NT2/D1 (cell line): Measurements from ENCODE around the gene KIF26A.

ENCODE experiments used
- DNase-seq: peaks from one replicate; pipeline ENCODE4 v3.0.0-alpha.2; 2011; ENCODE audit warnings: low read depth, low spot score
- H3K27me3 ChIP-seq: 2 replicates; pipeline ENCODE4 v1.6.0; 2011; ENCODE audit warnings: mild to moderate bottlenecking; ENCODE audit not compliant: insufficient read length, insufficient read depth
- H3K36me3 ChIP-seq: 2 replicates; pipeline ENCODE4 v1.6.1; 2011; ENCODE audit warnings: mild to moderate bottlenecking, low read length, mixed read lengths; ENCODE audit not compliant: insufficient read depth, insufficient read length
- H3K4me1 ChIP-seq: 2 replicates; pipeline ENCODE4 v1.5.1; 2011; ENCODE audit not compliant: insufficient read depth, insufficient read length
- H3K4me3 ChIP-seq: 2 replicates; pipeline ENCODE4 v1.5.1; 2011; ENCODE audit warnings: low read depth; ENCODE audit not compliant: insufficient read length
- H3K9ac ChIP-seq: 2 replicates; pipeline ENCODE4 v1.6.0; 2011; ENCODE audit warnings: low read depth; ENCODE audit not compliant: insufficient read length
- H3K9me3 ChIP-seq: 2 replicates; pipeline ENCODE4 v1.5.1; 2011; ENCODE audit warnings: mild to moderate bottlenecking, low read length; ENCODE audit not compliant: insufficient read depth
- SUZ12 ChIP-seq: IDR thresholded peaks from 2 replicates; pipeline ENCODE4 v1.6.1; 2011; ENCODE audit not compliant: insufficient read length, insufficient read depth; ENCODE audit errors: extremely low read depth
- YY1 ChIP-seq: IDR thresholded peaks from 2 replicates; pipeline ENCODE4 v1.6.1; 2011; ENCODE audit not compliant: insufficient read length, insufficient read depth
- ZNF274 ChIP-seq: IDR thresholded peaks from 2 replicates; pipeline ENCODE4 v1.6.1; 2011; ENCODE audit warnings: mild to moderate bottlenecking, low read depth, low read length

Gene KIF26A

GRCh38 chr14:104146651-104147345 is 8.4 kb downstream of the KIF26A start:
- no peak overlapping the region for H3K4me3 ChIP-seq
- no peaks in the 10 kb centered on the region for H3K27me3 ChIP-seq
- DNase-seq = no peak
- no peak overlapping the region for H3K9ac ChIP-seq
- no peaks in the 10 kb centered on the region for H3K9me3 ChIP-seq
- peaks cover 29% of the 10 kb centered on the region for H3K4me1 ChIP-seq
- TF ChIP-seq SUZ12 = no peak
- peaks cover 5% of the 10 kb centered on the region for H3K36me3 ChIP-seq

- peak overlapping the region; percentile 32 for H3K9ac ChIP-seq
- TF ChIP-seq ZNF274 (no peak), YY1 (no peak), SUZ12 (no peak)
- no peaks in the 10 kb centered on the region for H3K27me3 ChIP-seq
- H3K4me1 ChIP-seq = peaks cover 26% of the 10 kb centered on the region
- peaks cover 8% of the 10 kb centered on the region for H3K36me3 ChIP-seq
- H3K9me3 ChIP-seq = no peaks in the 10 kb centered on the region
- no peak overlapping the region for H3K4me3 ChIP-seq
- DNase-seq = no peak
Observed at GRCh38 chr14:104147346-104148125, 9.1 kb downstream of the KIF26A start.

DNA sequence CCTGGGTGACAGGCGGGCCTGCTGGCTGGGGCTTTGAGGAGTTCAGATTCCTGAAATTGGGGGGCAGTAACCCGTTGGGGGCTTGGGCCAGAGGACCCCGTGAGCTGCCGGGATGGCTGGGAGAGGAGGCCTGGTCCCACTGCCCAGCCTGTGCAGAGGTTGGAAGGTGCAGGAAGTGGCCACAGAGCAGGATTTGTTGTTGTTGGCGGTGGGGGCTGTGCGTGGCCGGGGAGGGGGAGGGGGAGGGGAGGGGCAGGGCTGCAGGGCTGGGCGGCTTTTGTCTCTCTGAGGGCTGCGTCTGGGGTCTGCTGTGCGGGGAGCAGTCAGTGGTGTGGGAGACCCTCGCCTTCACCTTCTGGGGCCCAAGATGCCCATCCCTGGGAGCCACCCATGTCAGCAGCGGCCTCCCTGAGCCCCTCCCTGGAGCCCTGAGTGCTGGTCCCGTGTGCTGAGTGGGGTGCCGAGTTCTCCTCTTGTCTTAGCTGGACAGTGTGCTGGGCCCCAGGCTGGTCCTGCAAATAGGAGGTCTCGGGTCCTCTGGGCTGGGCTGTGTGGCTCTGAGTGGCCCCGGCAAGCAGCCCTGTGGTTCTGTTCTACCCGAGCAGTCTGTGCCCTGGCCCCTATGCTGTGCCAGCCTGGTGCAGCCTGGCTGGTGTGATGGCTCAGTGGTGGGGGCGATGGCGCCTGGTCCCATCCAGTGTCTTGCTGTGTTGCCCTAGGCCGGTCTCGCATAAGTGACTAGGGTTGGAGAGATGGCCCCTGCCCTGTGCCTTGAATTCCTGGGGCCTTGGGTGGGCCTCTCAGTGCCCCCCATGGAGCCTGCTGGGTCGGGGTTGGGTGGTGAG is 10.3 kb downstream of the KIF26A start:
- Histone ChIP-seq H3K36me3 (peaks cover 14% of the 10 kb centered on the region), H3K4me1 (peaks cover 22% of the 10 kb centered on the region), H3K27me3 (no peaks in the 10 kb centered on the region), H3K9ac (peak overlapping the region; percentile 67), H3K9me3 (no peaks in the 10 kb centered on the region), H3K4me3 (no peak overlapping the region)
- TF ChIP-seq ZNF274 (no peak), YY1 (no peak), SUZ12 (no peak)
- no peak for DNase-seq

GRCh38 chr14:104149278-104149595 is 10.8 kb downstream of the KIF26A start:
- Histone ChIP-seq H3K9me3 (no peaks in the 10 kb centered on the region), H3K4me1 (peaks cover 22% of the 10 kb centered on the region), H3K9ac (peak overlapping the region; percentile 67)

DNA sequence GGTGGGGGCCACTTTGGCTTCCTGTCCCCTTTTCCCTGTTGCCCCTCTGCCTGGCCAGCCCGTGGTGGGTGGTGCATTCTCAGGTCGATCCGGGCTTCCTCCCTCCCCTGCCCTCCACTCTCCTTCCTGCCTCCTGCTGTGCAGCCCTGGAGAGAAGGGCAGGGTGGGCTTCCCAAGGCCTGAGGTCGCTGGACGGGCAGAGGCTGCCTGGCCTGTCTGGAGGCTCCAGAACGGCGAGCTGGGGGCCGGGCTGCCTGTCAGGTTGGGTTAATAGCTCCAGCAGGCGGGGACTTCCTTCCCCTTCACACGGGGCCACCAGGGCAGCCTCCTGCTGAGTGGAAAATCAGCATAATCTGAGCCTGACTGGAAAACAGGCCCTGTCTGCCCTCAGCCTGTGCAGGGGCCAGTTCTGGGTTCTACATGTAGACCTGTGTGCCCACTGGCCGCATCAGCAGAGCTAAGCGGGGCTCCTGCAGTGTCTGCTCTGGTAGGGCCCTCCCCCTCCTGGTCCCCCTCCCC is 11.3 kb downstream of the KIF26A start:
- no peaks in the 10 kb centered on the region for H3K27me3 ChIP-seq
- peak overlapping the region; percentile 67 for H3K9ac ChIP-seq
- peaks cover 14% of the 10 kb centered on the region for H3K36me3 ChIP-seq
- TF ChIP-seq SUZ12 (no peak), ZNF274 (no peak), YY1 (no peak)
- no peak for DNase-seq
- H3K4me3 ChIP-seq = no peak overlapping the region
- H3K9me3 ChIP-seq = no peaks in the 10 kb centered on the region
- H3K4me1 ChIP-seq = peaks cover 22% of the 10 kb centered on the region

More at GRCh38 chr14:104149278-104149595, 10.8 kb downstream of the KIF26A start:
- H3K27me3 ChIP-seq = no peaks in the 10 kb centered on the region
- H3K36me3 ChIP-seq = peaks cover 14% of the 10 kb centered on the region
- no peak for DNase-seq
- no peak overlapping the region for H3K4me3 ChIP-seq
- TF ChIP-seq YY1 = no peak
- no peak for TF ChIP-seq ZNF274
- no peak for TF ChIP-seq SUZ12

- TF ChIP-seq YY1 (no peak), SUZ12 (no peak), ZNF274 (no peak)
- H3K4me3 ChIP-seq = no peak overlapping the region
- no peak for DNase-seq
- peaks cover 14% of the 10 kb centered on the region for H3K36me3 ChIP-seq
- H3K4me1 ChIP-seq = peaks cover 22% of the 10 kb centered on the region
- H3K9ac ChIP-seq = peak overlapping the region; percentile 72
- H3K27me3 ChIP-seq = no peaks in the 10 kb centered on the region
- no peaks in the 10 kb centered on the region for H3K9me3 ChIP-seq
Observed at GRCh38 chr14:104150136-104151025, 12.0 kb downstream of the KIF26A start.
